ENCODE measurements around the gene HPX.

- TF ChIP-seq EP300 (IDR thresholded peaks at IDR 0.05) (no peak), POLR2A (IDR thresholded peaks at IDR 0.05) (no peak)
- TF ChIP-seq, protein P1, sequence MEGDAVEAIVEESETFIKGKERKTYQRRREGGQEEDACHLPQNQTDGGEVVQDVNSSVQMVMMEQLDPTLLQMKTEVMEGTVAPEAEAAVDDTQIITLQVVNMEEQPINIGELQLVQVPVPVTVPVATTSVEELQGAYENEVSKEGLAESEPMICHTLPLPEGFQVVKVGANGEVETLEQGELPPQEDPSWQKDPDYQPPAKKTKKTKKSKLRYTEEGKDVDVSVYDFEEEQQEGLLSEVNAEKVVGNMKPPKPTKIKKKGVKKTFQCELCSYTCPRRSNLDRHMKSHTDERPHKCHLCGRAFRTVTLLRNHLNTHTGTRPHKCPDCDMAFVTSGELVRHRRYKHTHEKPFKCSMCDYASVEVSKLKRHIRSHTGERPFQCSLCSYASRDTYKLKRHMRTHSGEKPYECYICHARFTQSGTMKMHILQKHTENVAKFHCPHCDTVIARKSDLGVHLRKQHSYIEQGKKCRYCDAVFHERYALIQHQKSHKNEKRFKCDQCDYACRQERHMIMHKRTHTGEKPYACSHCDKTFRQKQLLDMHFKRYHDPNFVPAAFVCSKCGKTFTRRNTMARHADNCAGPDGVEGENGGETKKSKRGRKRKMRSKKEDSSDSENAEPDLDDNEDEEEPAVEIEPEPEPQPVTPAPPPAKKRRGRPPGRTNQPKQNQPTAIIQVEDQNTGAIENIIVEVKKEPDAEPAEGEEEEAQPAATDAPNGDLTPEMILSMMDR (IDR thresholded peaks at IDR 0.05) = no peak
These were observed 45.2 kb downstream of the HPX start for GRCh38 chr11:6395470-6396060.

Data from gastroesophageal sphincter (tissue), 3 donors.